ENCODE results near the gene C4orf54. TPM values are rescaled to one million over a fixed set of nuclear protein-coding genes. Genes with fewer than 3 reads are reported as not detected.

The C4orf54 gene
- total and polyA plus RNA-seq, 4 donors: 0.05 to 0.20 (median 0.06) TPM; not detected in 1

- Histone ChIP-seq H3K27ac (ENCODE audit: low read depth, low read length) (no peak overlapping the region), H3K9me3 (ENCODE audit: control insufficient read depth, insufficient read depth, low read length) (no peaks in the 10 kb centered on the region), H3K4me3 (ENCODE audit: low read depth, low read length) (no peak overlapping the region), H3K36me3 (ENCODE audit: control insufficient read depth, insufficient read depth, low read length) (no peaks in the 10 kb centered on the region), H3K4me1 (ENCODE audit: control insufficient read depth, insufficient read depth, low read length) (no peaks in the 10 kb centered on the region), H3K27me3 (ENCODE audit: control insufficient read depth, insufficient read depth, low read length) (no peaks in the 10 kb centered on the region)
- DNase-seq (ENCODE audit: low read depth in 4 of 6, low spot score in 6 of 6): no peak
Observed at GRCh38 chr4:99645638-99646037, 12.0 kb downstream of the C4orf54 start.

DNA sequence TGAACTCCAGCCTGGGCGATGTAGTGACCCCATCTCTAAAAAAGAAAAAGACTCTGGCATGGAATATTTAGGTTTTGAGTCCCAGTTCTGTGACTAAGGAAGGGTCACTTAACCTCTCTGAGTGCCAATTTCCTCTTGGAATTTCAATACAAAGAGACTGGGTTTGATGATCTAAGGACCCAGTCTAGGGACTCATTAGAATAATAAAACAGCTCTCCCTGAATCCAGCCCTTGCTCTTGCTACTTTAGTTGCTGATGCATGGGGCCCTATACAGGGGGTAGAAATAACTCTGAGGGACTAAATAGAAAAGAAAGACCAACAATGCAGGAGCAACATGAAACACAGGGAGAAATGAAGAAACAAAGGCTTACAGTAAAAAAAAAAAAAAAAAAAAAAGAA is 12.6 kb downstream of the C4orf54 start:
- Histone ChIP-seq H3K36me3 (ENCODE audit: control insufficient read depth, insufficient read depth, low read length) (no peaks in the 10 kb centered on the region), H3K27me3 (ENCODE audit: control insufficient read depth, insufficient read depth, low read length) (no peaks in the 10 kb centered on the region), H3K27ac (ENCODE audit: low read depth, low read length) (no peak overlapping the region), H3K4me1 (ENCODE audit: control insufficient read depth, insufficient read depth, low read length) (no peaks in the 10 kb centered on the region), H3K9me3 (ENCODE audit: control insufficient read depth, insufficient read depth, low read length) (no peaks in the 10 kb centered on the region), H3K4me3 (ENCODE audit: low read depth, low read length) (no peak overlapping the region)
- DNase-seq (ENCODE audit: low read depth in 4 of 6, low spot score in 6 of 6): no peak
- 83% methylated on average over 1 of the region's 1 CpG for WGBS (ENCODE audit: insufficient coverage)

GRCh38 chr4:99644453-99644852 is 13.2 kb downstream of the C4orf54 start:
- no peaks in the 10 kb centered on the region for H3K27me3 ChIP-seq (ENCODE audit: control insufficient read depth, insufficient read depth, low read length)
- H3K27ac ChIP-seq (ENCODE audit: low read depth, low read length): no peak overlapping the region
- H3K36me3 ChIP-seq (ENCODE audit: control insufficient read depth, insufficient read depth, low read length): no peaks in the 10 kb centered on the region
- 83% methylated on average over 2 of the region's 5 CpGs for whole genome bisulfite sequencing (ENCODE audit: insufficient coverage)
- H3K9me3 ChIP-seq (ENCODE audit: control insufficient read depth, insufficient read depth, low read length): no peaks in the 10 kb centered on the region
- no peaks in the 10 kb centered on the region for H3K4me1 ChIP-seq (ENCODE audit: control insufficient read depth, insufficient read depth, low read length)
- no peak for DNase-seq (ENCODE audit: low read depth in 4 of 6, low spot score in 6 of 6)
- H3K4me3 ChIP-seq (ENCODE audit: low read depth, low read length): no peak overlapping the region

DNA sequence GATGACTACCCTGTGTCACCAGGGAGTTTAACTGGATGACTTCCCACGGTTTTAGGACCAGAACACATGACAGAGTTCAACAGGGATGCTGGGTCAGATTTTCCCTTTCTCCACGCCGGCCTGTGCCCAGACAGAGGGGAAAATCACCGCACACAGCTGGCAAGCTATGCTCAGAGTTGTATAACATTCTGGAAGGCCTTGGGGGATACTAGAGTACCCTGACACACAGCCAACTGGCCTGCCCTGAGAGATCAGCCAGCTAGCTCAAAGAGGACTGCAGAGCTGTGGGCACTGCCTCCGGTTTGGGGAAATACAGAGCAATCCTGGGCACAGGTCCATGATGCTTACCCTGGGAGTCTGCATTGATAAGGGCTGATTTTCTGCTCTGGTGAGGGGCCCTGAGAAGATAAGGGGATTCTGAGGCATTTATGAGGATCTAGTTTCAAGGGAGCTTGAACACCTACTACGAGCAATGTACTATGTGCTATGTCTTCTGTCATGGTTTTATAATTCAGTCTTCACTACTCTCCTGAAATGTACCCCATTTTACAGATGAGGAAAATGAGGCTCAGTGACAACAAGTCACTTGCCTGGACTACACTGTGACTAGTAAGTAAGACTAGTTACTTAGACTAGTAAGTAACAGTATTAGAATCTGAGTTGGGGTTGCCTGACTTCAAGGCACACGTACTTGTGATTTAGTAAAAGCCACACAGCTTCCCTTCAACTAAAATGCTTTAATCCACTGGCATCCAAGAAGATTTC is 14.7 kb downstream of the C4orf54 start:
- Histone ChIP-seq H3K27me3 (ENCODE audit: control insufficient read depth, insufficient read depth, low read length) (no peaks in the 10 kb centered on the region), H3K36me3 (ENCODE audit: control insufficient read depth, insufficient read depth, low read length) (no peaks in the 10 kb centered on the region), H3K4me1 (ENCODE audit: control insufficient read depth, insufficient read depth, low read length) (no peaks in the 10 kb centered on the region), H3K9me3 (ENCODE audit: control insufficient read depth, insufficient read depth, low read length) (no peaks in the 10 kb centered on the region), H3K4me3 (ENCODE audit: low read depth, low read length) (no peak overlapping the region), H3K27ac (ENCODE audit: low read depth, low read length) (no peak overlapping the region)
- DNase-seq (ENCODE audit: low read depth in 4 of 6, low spot score in 6 of 6): peak in 4 of 6 donors; percentile 11 to 61 (median 31)
- 43% methylated on average over 5 of the region's 7 CpGs for WGBS (ENCODE audit: insufficient coverage)

GRCh38 chr4:99640676-99641075 is 17.0 kb downstream of the C4orf54 start:
- no peaks in the 10 kb centered on the region for H3K27me3 ChIP-seq (ENCODE audit: control insufficient read depth, insufficient read depth, low read length)
- no peak overlapping the region for H3K27ac ChIP-seq (ENCODE audit: low read depth, low read length)
- DNase-seq (ENCODE audit: low read depth in 4 of 6, low spot score in 6 of 6): no peak
- H3K9me3 ChIP-seq (ENCODE audit: control insufficient read depth, insufficient read depth, low read length): no peaks in the 10 kb centered on the region
- H3K36me3 ChIP-seq (ENCODE audit: control insufficient read depth, insufficient read depth, low read length): no peaks in the 10 kb centered on the region
- no peaks in the 10 kb centered on the region for H3K4me1 ChIP-seq (ENCODE audit: control insufficient read depth, insufficient read depth, low read length)
- no peak overlapping the region for H3K4me3 ChIP-seq (ENCODE audit: low read depth, low read length)
- no CpG with 5 or more reads among the region's 2 CpGs for WGBS (ENCODE audit: insufficient coverage)

GRCh38 chr4:99637174-99637573 is 20.5 kb downstream of the C4orf54 start:
- WGBS (ENCODE audit: insufficient coverage): 50% methylated on average over 1 of the region's 5 CpGs
- Histone ChIP-seq H3K27me3 (ENCODE audit: control insufficient read depth, insufficient read depth, low read length) (no peaks in the 10 kb centered on the region), H3K4me1 (ENCODE audit: control insufficient read depth, insufficient read depth, low read length) (no peaks in the 10 kb centered on the region), H3K9me3 (ENCODE audit: control insufficient read depth, insufficient read depth, low read length) (no peaks in the 10 kb centered on the region), H3K4me3 (ENCODE audit: low read depth, low read length) (no peak overlapping the region), H3K36me3 (ENCODE audit: control insufficient read depth, insufficient read depth, low read length) (no peaks in the 10 kb centered on the region), H3K27ac (ENCODE audit: low read depth, low read length) (no peak overlapping the region)
- DNase-seq (ENCODE audit: low read depth in 4 of 6, low spot score in 6 of 6): peak in 1 of 6 donors; percentile 67

GRCh38 chr4:99636422-99636821 is 21.2 kb downstream of the C4orf54 start:
- H3K27ac ChIP-seq (ENCODE audit: low read depth, low read length): no peak overlapping the region
- no peak for DNase-seq (ENCODE audit: low read depth in 4 of 6, low spot score in 6 of 6)

DNA sequence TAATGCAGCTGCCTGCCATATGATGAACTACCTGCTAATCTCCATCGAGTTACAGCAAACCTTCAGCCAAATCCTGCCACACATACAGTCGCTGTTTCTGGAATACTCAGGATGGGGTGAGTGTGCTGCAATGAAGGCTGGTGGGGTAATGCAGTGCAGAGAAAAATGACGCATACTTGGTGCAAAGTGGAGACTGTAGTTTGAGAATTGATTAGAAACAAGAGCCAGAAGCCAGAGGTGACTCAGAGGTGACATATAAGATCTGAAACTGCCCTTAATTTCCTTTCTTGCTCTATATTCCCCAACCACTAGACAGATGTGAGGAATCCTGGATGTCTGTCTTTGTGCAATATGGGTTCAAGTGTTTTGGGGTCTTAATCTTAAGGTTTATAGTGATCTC is 22.0 kb downstream of the C4orf54 start:
- DNase-seq (ENCODE audit: low read depth in 4 of 6, low spot score in 6 of 6): no peak
- Histone ChIP-seq H3K27ac (ENCODE audit: low read depth, low read length) (no peak overlapping the region), H3K27me3 (ENCODE audit: control insufficient read depth, insufficient read depth, low read length) (no peaks in the 10 kb centered on the region), H3K4me3 (ENCODE audit: low read depth, low read length) (no peak overlapping the region), H3K4me1 (ENCODE audit: control insufficient read depth, insufficient read depth, low read length) (no peaks in the 10 kb centered on the region), H3K36me3 (ENCODE audit: control insufficient read depth, insufficient read depth, low read length) (no peaks in the 10 kb centered on the region), H3K9me3 (ENCODE audit: control insufficient read depth, insufficient read depth, low read length) (no peaks in the 10 kb centered on the region)
- WGBS (ENCODE audit: insufficient coverage): 100% methylated on average over 1 of the region's 3 CpGs

More at GRCh38 chr4:99636422-99636821, 21.2 kb downstream of the C4orf54 start:
- Histone ChIP-seq H3K4me3 (ENCODE audit: low read depth, low read length) (no peak overlapping the region), H3K4me1 (ENCODE audit: control insufficient read depth, insufficient read depth, low read length) (no peaks in the 10 kb centered on the region), H3K36me3 (ENCODE audit: control insufficient read depth, insufficient read depth, low read length) (no peaks in the 10 kb centered on the region), H3K27me3 (ENCODE audit: control insufficient read depth, insufficient read depth, low read length) (no peaks in the 10 kb centered on the region), H3K9me3 (ENCODE audit: control insufficient read depth, insufficient read depth, low read length) (no peaks in the 10 kb centered on the region)
- WGBS (ENCODE audit: insufficient coverage): 86% methylated on average over 1 of the region's 2 CpGs

DNA sequence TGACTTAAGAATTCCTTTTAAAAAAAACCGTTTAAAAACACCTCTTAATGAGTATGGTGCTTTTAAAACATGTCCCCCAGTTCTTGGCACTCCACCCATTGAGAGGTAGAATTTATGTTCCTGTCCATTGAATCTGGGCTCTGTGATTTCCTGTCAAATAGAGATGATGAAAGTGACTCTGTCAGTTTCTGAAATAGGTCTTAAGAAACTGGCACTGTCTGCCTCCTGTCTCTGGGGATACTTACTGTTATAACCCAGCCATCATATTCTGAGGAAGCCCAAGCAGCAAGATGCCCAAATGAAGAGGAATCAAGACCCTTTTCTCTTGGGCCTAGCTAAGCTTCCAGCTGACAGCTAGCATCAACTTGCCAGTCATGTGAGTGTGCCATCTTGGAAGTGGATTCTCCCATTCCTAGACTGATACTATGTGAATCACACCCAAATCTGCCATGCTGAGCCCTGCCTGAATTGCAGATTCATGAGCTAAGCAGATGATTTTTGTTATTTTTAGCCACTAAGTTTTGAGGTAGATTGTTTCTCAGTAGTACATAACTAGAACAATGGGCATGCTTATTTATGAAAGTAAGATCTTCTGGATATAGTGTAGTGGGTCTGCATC is 22.8 kb downstream of the C4orf54 start:
- Histone ChIP-seq H3K4me1 (ENCODE audit: control insufficient read depth, insufficient read depth, low read length) (no peaks in the 10 kb centered on the region), H3K27ac (ENCODE audit: low read depth, low read length) (no peak overlapping the region), H3K27me3 (ENCODE audit: control insufficient read depth, insufficient read depth, low read length) (no peaks in the 10 kb centered on the region), H3K4me3 (ENCODE audit: low read depth, low read length) (no peak overlapping the region), H3K36me3 (ENCODE audit: control insufficient read depth, insufficient read depth, low read length) (no peaks in the 10 kb centered on the region), H3K9me3 (ENCODE audit: control insufficient read depth, insufficient read depth, low read length) (no peaks in the 10 kb centered on the region)
- WGBS (ENCODE audit: insufficient coverage): no CpG with 5 or more reads among the region's 1 CpG
- DNase-seq (ENCODE audit: low read depth in 4 of 6, low spot score in 6 of 6): no peak

GRCh38 chr4:99633772-99634171 is 23.9 kb downstream of the C4orf54 start:
- Histone ChIP-seq H3K4me1 (ENCODE audit: control insufficient read depth, insufficient read depth, low read length) (no peaks in the 10 kb centered on the region), H3K4me3 (ENCODE audit: low read depth, low read length) (no peak overlapping the region), H3K27ac (ENCODE audit: low read depth, low read length) (no peak overlapping the region), H3K9me3 (ENCODE audit: control insufficient read depth, insufficient read depth, low read length) (no peaks in the 10 kb centered on the region), H3K27me3 (ENCODE audit: control insufficient read depth, insufficient read depth, low read length) (no peaks in the 10 kb centered on the region), H3K36me3 (ENCODE audit: control insufficient read depth, insufficient read depth, low read length) (no peaks in the 10 kb centered on the region)
- no peak for DNase-seq (ENCODE audit: low read depth in 4 of 6, low spot score in 6 of 6)
- WGBS (ENCODE audit: insufficient coverage): 96% methylated on average over 11 of the region's 14 CpGs
